HG02642 (cell line): ENCODE results near the gene AP3S2.
"Not testable (repeated sequence)": the region's sequence is repeated elsewhere in the genome, so short reads cannot be mapped to it uniquely, and the experiment has no call there.

Experiments
- ATAC-seq: cut with Tn5 transposase; IDR thresholded peaks from one replicate; pipeline ENCODE4 v1.9.1; 2021; ENCODE audit warnings: mild to moderate bottlenecking; ENCODE audit not compliant: unreplicated experiment, poor library complexity

The AP3S2 gene

DNA sequence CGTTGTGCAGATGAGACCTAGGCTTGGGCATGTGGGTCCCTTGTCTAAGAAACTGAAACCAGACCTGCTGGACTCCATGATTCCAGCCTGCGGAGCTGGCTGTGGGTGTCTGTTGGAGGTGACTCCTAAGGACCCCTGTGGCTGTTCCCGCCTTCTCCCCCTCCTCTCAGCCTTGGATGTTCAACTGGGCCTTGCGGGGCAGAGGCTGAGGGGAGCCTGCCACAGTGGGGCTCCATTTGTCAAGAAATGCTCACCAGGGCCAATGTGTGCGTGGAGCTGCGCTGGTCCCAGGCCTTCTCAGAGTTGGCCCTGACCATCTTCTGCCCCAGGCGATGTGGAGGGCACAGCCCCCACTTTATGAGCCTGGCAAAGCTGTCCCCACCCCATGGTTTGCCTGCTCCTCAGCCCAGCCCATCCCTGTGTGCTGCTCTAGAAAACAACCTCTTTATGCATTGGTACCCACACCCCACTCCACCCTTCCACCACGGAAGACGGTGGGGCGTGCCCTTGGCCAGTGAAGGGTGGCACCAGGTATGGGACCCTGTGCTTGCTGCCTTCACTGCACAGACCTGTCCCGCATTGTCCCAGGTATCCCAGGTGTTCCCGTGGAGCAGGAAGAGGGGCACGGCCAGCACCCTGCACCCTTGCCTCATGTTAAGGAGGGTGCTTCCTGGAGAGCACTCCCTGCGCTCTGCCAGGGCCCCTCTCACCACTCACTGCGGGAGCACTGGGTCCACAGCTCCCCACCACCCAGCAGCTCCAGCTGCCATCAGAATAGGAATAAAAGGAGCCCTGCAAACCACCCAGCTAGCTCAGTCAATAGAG is 109.7 kb downstream of the AP3S2 start:
- ATAC-seq = no peak

DNA sequence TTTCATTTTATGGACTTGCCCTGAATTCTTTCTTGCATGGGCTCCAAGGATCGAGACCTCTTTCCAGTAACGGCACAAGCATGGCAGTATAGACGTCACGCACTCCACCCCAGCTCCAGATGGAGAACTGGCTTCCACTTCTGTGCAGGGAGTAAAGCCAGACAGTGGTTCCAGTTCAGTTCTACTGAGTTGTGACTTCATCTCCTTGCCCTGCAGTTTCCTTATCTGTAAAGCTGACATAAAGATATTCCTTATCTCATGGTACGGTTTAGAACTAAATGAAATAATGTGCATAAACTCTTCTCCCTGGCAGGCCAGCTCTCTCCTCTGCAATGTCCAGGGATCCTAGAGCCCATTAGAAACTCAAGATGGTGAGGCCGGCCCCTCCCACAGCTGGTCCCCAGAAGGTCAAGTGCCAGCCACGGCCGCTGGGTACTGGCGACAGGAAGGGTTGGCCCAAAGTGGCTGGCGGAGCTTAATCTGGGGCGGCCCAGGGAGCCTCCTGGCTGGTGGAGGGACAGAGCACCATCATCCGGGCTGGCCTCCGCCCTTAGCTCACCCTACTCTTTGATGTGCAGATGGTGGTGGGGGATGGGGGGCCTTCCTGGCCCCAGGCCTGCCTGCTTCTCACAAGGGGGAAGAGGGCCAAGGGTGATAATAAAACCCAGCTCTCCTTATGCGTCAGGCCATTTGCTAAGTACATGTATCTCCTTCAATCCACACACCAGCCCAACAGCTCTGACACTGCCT is 110.5 kb downstream of the AP3S2 start:
- no peak for ATAC-seq

DNA sequence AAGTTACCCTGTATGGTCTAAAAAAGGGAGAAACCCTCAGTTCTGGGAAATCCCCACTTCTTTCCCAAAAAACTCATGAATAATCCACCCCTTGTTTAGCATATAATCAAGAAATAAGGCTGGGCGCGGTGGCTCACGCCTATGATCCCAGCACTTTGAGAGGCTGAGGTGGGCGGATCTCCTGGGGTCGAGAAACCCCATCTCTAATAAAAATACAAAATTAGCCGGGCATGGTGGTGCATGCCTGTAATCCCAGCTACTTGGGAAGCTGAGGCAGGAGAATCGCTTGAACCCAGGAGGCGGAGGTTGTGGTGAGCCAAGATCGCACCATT is 111.2 kb downstream of the AP3S2 start:
- not testable (repeated sequence) for ATAC-seq

DNA sequence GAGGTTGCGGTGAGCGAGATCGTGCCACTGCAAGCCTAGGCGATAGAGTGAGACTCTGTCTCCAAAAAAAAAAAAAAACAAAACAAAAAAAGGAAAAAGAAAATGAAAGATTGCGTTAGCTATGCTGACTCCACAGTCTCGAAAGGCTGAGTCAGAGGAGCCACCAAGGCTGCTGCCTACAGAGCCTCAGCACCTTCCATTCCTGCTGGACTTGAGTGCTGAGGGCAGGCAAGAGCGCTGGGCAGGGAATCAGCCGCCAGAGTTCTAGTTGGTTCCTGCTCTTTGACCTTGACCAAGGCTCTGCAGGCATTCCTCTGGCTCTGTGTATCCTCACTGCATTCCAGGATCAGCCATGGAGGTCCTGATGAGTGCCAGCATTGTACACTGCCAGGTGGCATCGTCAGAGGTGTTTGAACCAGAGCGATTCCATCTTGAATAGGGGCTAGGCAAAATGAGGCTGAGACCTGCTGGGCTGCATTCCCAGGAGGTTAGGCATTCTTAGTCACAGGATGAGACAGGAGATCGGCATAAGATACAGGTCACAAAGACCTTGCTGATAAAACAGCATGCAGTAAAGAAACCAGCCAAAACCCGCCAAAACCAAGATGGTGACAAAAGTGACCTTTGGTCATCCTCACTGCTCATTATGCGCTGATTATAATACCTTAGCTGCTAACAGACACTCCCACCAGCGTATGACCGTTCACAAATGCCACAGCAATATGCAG is 111.7 kb downstream of the AP3S2 start:
- no peak for ATAC-seq

DNA sequence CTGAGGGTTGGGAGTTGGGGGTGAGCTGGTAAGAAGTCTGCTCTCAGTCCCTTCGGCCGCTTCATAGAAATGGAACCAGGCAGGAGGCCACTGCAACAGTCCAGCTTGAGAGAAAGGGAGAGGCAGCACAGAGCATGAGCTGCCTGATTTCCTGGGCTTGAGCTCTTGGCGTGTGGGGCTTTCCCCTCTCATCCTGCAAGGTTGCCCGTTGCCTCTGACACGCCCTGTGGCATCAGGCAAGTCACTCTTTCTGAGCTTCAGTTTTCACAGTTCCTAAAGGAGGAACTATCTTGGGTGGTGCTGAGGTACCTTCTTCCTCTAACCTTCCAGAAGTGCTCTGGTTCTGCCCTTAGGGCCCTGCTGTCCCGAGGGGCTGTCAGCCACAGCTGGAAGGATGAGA is 112.7 kb downstream of the AP3S2 start:
- no peak for ATAC-seq

DNA sequence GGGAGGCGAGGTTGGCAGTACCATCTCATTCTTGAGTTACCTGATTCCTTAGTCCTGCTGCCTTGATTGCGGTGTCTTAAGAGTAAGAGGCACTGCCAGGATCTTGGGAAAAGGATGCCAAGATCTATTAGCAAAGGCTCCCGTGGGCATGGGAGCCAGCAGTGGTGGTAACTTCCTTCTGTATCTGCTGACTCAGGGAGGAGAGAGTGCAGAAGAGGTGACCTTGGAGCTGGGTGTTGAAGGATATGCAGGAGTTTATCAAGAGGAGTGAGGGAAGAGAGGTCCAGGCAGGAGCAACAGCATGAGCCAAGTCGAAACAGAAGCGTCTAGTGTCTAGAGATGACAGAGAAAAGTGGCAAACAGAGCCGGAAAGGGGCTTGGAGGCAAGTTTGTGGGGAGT is 113.2 kb downstream of the AP3S2 start:
- no peak for ATAC-seq
